GM18907 (cell line): ENCODE measurements around the gene PRR16.
A peak's percentile ranks its signal among the peaks of the same experiment; 100 is the strongest.
"Not testable (repeated sequence)": the region's sequence is repeated elsewhere in the genome, so short reads cannot be mapped to it uniquely, and the experiment has no call there.

Experiments
- ATAC-seq: cut with Tn5 transposase; IDR thresholded peaks from one replicate; pipeline ENCODE4 v1.9.1; 2021; ENCODE audit warnings: mild to moderate bottlenecking, moderate library complexity; ENCODE audit not compliant: unreplicated experiment

The PRR16 gene

DNA sequence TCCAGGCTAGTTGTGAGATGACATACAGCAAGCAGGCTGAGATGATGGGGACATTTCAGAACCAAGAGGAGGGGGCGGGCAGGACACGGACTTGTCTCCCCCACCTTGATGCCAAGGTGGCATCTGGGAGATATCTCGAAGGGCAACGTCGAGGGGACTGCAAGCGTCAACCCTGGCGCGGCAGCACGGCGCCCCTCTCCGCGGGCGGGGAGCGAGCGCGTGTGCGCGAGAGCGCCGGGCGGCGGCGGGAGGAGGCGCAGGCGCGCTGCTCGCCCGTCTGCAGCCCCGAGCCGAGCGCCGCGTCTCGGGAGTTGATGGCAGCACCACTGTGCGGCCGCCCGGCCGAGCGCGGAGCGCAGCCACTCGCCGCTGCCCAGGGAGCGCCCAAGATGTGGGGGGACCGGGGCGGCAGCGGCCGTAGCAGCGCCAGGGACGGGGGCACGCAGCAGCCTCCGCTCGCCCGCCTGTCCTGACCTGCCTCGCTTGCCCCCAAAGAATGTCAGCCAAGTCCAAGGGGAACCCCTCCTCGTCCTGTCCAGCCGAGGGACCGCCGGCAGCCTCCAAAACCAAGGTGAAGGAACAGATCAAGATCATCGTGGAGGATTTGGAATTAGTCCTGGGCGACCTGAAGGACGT lies at the start of gene PRR16:
PRR16 (plus strand) TSS at position 310 of the 636 bp plus-strand sequence.
- ATAC-seq: peak; percentile 81

DNA sequence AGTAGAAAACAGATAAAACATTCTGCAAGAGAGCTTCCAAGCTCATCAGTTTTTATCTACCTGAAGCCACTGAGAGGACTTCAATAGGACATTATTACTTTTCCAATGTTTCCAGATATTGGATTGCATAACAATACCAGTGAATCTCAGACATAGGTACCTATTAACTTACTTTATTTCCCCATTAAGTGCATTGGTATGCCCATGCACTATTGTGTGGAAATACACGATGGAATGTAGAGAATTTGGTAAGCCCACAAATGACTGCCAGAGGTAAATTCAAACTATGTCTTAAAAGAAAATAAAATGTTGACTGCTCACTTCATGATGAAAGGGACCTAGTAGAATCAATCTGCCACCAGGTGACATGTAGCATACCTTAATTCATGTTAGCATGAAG lies 48.1 kb upstream of the PRR16 start:
- no peak for ATAC-seq

DNA sequence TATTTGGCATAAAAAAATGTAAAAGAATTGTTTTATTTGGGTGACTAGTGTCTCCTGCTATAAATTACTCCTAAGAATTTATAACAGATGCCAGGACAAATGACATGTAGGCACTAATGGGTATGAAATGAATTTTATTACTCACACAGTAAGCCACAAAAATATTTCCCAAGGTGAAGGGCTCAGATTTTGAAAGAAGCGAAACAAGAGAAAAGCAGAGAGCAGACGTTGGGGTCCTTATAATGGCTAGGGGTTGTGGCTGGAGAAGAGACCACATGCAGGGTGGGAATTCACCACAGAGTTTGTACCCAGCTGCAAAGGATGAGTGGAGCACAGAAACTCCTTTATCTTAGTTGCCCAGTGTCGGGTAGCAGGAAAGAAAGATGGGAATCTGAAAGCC lies 45.0 kb upstream of the PRR16 start:
- ATAC-seq: no peak

GRCh38 chr5:120426633-120427275 lies 37.3 kb upstream of the PRR16 start:
- not testable (repeated sequence) for ATAC-seq

- ATAC-seq: no peak
Observed at GRCh38 chr5:120430572-120430971, 33.5 kb upstream of the PRR16 start.

DNA sequence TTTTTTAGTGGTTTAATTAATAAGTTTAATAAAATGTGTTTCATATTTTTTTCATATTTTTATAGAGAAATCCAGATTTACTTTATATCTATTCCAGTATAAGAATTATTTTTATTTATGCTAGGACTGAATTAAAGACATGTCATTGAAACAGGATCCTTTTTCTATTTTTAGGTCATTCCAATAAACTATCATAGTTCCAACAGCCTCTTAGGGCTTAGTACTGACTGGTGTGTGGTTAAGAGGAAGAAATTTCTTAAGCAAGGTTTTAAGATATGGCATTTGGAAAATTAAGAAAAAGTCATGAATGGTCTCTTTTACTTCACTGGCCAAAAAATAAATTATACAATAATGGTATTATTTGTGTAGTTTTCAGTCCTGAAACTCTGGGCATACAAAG lies 31.2 kb upstream of the PRR16 start:
- ATAC-seq: no peak

- no peak for ATAC-seq
Observed at GRCh38 chr5:120435129-120435528, 29.0 kb upstream of the PRR16 start.

DNA sequence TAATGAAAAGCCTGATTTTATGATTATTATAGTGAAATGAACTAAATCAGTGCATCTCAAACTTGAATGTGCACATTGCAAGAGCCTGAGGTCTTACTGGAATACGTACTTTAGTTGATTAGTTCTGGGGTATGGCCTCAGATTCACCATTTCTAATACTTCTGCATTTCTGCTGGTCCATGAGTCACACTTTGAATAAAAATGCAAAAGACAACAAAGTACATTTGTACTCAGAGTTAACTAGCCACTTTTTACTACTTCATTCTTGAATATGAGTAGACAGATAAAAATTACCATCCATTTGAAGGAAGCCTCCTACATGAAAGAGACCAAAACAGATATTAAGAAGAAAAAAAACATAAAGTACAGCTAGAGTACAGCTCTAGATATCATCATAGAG lies 27.1 kb upstream of the PRR16 start:
- ATAC-seq: no peak

- ATAC-seq: no peak
Observed at GRCh38 chr5:120442694-120443093, 21.4 kb upstream of the PRR16 start.

DNA sequence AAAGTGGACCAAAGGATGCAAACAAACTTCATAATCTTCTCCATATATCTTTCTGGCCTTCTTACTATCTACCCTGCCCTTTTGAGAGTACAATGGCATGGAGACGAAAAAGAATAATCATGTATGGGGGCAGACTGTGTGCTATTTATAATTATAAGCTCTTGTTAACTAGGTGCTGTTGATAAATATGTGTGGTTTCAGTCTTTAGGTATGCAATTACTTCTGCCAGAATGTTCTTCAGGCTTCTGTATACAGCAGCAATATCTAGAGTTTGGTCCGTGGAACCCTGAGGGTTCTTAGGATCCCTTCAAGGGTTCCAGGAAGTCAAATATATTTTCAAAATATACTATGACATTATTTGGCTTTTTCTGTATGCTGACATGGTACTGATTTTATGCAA lies 20.5 kb upstream of the PRR16 start:
- no peak for ATAC-seq

- no peak for ATAC-seq
Observed at GRCh38 chr5:120446068-120446492, 18.0 kb upstream of the PRR16 start.

DNA sequence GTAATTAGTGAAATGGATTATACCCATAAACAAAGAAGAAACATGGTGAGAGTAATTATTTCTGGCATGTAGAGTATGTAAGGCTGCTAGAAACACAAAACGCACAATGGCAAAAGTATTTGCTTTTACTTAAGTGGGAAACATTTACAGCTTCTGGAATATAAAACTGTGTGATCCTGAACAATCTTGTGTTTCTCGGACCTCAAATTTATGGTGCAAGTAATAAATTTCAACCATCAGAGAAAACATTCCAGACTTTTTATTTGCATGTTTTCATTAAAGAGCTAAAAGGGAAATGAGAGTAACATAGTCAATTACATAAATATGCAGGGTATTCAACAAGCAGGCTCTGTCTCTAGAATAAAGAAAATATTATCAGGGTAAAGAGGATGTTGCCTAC lies 17.2 kb upstream of the PRR16 start:
- no peak for ATAC-seq

GRCh38 chr5:120447706-120448239 lies 16.3 kb upstream of the PRR16 start:
- ATAC-seq: no peak

DNA sequence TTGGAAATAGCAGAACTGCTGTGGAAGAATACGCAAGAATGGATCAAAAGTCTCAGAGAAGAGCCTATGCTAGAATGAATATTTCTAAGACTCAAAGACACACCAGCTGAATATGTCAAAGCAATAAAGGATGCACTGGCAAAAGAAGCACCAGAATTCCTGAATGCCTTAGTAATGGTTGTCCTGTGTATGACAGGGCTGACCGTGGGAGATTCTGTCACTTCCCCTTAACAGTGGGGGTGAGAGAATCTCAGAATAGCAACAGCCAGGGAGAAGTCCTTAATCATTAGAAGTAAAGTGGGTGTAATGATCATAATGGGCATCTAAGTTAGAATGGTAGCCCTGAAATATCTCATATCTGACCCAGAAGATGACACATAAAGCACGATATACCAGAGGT lies 14.6 kb upstream of the PRR16 start:
- ATAC-seq: no peak

- no peak for ATAC-seq
Observed at GRCh38 chr5:120450910-120451309, 13.2 kb upstream of the PRR16 start.

DNA sequence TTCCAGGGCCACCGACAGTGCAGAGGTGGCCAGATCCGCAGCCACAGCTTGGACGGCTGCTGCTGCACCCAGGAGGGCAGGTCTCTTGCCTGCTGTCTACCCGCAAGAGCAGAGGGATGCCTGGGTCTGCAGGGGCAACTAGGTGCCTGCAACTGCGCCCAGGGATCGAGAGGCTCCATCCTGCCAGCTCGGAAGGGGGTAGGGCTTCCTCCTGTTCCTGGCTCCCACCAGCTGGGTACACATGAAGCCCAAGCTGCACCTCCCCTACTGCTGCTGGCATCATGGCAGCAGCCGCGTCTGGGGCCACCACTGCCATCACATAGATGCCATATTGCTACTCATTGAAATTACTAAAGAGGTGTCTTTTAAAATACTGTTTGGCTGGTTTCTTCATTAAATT lies 12.7 kb upstream of the PRR16 start:
- no peak for ATAC-seq

DNA sequence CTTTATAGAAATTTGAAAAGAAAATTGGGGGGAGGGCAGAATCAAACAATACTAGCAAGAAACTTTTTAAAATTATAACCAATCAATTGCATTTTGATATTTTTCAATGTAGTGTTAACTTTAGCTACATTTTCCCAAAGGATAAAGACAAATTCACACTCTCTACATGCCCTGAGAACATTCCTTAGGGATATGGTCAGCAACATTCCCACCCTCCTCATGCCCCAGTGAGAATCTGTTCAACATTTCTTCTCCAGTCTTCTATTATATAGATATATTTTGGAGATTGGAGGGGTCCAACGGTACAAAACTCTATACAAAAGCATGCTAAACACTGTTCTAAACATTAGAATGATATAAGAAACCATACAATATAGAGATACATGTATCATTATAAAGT lies 11.6 kb upstream of the PRR16 start:
- ATAC-seq: no peak

DNA sequence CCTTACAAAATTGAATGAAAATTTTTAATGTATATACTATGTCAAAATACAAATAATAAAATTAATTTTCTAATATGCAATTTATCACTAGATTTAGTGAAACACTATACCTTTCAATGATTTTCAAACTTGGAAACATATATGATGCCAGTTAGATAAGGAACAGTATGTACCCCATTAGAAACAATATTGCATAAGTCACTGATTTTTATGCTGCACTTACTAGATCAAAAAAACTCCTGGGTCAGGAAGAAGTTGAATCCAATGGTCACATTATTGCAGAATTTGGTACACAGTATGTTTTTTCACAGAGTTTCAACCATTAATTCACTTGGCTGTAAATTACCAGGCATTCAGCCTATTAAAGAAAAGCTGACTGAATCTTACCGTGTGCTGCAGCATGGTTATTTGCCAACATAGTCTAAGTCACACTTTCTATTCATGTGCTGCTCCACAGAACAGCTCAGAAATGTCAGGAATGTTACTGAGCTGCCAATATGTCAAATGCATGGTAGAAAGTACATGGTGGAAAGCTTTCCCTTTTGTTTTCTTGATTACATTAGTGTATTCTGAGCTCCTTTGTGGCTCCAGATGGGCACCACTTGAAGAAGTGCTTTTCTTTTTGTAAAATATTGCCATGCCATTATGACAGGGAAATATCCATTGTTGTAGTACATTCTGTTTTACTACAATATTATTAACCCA lies 9.9 kb upstream of the PRR16 start:
- no peak for ATAC-seq

- ATAC-seq: no peak
Observed at GRCh38 chr5:120456006-120456405, 8.1 kb upstream of the PRR16 start.

GRCh38 chr5:120457839-120458507 lies 6.1 kb upstream of the PRR16 start:
- ATAC-seq: peak; percentile 93

- not testable (repeated sequence) for ATAC-seq
Observed at GRCh38 chr5:120458508-120458847, 5.6 kb upstream of the PRR16 start.

- ATAC-seq: no peak
Observed at GRCh38 chr5:120461251-120461650, 2.8 kb upstream of the PRR16 start.
